GM19468 (cell line): ENCODE measurements around the gene CNTLN.
"Not testable (repeated sequence)": the region's sequence is repeated elsewhere in the genome, so short reads cannot be mapped to it uniquely, and the experiment has no call there.

Experiments used
- ATAC-seq: cut with Tn5 transposase; IDR thresholded peaks from one replicate; pipeline ENCODE4 v1.9.1; 2021; ENCODE audit warnings: mild to moderate bottlenecking, moderate library complexity, moderate number of reproducible peaks; ENCODE audit not compliant: unreplicated experiment; ENCODE audit errors: extremely low read depth

CNTLN gene

GRCh38 chr9:17177496-17177895 lies 42.7 kb downstream of the CNTLN start:
- ATAC-seq: not testable (repeated sequence)

DNA sequence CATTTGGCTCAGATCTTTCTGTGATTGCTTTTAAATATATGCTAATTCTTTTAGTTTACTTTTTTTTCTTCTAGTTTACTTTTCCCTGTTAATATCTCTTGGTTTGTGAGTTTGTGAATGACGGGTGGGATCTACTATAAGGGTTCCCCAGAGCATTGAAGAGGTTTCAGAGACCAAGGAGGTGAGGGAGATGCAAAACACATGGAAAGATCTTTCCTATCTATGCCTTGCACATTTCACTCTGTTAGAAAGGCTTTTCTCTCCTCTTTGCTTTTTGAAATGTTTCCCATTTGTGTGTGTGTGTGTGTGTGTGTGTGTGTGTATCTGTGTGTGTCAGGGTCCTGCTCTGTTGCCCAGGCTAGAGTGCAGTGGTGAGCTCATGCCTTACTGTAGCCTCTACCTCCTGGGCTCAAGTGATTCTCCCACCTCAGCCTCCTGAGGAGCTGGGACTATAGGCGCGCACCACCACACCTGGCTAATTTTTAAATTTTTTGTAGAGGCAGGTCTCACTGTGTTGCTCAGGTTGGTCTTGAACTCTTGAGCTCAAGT lies 50.7 kb downstream of the CNTLN start:
- no peak for ATAC-seq

GRCh38 chr9:17191082-17191481 lies 56.2 kb downstream of the CNTLN start:
- ATAC-seq: no peak

GRCh38 chr9:17204611-17205152 lies 69.8 kb downstream of the CNTLN start:
- ATAC-seq: no peak

- no peak for ATAC-seq
These were observed 81.2 kb downstream of the CNTLN start for GRCh38 chr9:17216011-17216410.

- ATAC-seq: no peak
These were observed 81.8 kb downstream of the CNTLN start for GRCh38 chr9:17216646-17217045.

GRCh38 chr9:17217272-17217671 lies 82.4 kb downstream of the CNTLN start:
- no peak for ATAC-seq

DNA sequence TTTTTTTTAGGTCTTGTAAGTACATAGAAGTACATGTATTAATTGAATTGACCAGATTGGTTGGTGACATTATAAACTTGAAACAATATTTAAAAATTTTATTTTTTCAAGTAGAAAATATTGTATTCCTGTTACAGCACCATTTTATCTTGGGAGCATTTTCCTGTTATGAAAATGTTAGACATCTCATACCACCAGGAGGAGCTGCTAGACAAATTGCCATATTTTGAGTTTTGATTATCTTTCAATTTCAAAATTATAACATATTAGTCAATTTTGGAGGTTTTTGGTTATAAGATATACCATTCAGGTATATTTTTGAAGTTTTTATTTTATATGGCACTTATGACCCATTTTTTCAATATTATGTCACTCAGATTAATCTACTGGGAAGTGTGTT lies 84.4 kb downstream of the CNTLN start:
- no peak for ATAC-seq

DNA sequence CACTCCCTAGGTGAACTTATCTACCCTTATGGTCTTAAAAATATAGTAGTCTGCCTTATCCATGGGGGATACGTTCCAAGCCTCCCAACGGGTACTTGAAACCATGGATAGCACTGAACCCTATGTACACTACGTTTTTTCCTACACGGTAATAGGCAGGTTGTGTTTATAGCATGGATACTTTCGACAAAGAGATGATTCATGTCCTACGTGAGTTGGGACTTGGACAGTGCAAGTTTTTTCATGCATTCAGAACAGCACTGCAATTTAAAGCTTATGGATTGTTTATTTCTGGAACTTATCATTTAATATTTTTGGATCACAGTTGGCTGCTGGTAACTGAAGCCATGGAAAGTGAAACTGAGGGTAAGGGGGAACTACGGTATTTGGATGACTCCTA lies 88.1 kb downstream of the CNTLN start:
- no peak for ATAC-seq

- ATAC-seq: no peak
These were observed 90.6 kb downstream of the CNTLN start for GRCh38 chr9:17225407-17225806.

DNA sequence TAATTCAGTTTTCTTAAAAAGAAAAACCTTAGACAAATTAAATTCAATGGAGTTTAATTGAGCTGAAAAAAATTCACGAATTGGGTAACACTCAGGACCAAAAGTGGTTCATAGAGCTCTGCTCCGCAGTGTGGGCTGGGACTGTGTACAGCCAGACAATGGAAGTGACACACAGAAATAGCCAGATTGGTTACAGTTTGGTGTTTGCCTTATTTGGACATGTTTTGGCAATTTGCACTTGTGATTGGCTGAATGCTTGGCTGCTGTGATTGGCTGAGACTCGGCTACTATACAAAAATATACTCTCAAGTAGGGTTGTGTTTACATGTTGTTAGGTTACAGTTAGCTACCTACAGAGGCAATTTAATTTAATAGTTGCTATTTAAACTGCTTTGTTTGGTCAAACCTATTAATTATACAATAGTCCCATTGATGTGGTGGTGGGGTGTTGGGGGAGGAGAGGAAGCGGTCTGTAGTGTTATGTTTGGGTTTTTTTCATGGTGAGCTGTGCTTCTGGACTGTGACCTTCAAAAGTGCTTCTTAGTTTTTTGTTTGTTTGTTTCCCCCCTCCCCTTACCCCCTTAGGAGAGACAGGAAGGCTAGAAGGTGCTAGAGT lies 95.2 kb downstream of the CNTLN start:
- ATAC-seq: no peak

DNA sequence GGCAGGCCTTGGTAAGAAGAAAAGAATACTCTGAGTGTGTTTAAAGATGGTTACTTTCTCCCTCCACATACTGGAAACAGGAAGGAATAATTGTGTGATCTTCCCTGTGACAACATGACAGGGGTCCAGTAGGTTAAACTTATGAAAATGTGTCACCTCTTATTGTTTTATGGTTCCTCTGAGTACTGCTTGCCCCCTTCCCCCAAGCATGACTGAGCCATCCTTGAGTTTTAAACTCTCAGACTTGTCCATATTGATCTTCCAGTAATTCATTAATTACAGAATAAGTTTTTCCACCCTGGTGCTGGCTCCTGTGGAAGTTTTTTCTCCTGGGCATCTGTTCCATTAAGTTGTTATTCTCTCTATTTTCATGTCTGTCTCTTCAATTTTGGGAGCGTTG lies 95.8 kb downstream of the CNTLN start:
- ATAC-seq: no peak

DNA sequence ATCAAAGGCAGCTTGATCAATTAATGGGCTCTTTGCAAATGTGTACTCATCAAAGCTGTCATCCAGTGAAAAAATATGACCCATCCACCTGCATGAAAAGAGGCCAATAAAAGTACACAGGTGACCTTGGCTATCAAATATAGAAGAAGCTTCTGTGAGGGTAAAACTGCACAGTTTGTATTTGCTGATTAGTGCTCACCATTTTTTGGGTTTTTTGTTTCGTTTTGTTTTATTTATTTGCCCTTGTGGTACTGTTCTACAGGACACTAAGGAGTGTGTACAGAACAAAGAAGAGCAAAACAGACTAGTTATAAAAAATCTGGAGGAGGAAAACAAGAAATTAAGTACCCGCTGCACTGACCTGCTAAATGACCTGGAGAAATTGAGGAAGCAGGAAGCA lies 101.3 kb downstream of the CNTLN start:
- no peak for ATAC-seq

DNA sequence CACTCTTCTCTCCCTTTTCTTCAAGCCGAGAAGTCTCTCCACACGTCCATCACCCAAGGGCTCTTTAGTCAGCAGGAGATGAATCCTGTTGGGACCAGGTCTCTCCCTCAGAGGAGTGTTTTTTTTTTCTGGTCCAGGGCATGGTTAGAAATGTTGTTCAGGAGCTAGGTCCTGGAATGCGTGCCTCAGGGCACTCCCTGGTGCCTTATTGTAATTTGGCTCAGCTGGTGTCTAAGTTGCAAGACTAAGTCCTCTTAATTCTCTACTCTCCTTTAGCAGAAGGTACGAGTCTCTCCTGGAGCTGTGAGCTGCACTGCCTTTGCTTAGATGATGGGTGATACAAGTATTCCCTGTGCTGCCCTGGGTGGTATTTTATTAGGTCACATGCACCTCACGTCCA lies 111.9 kb downstream of the CNTLN start:
- no peak for ATAC-seq

- no peak for ATAC-seq
These were observed 116.3 kb downstream of the CNTLN start for GRCh38 chr9:17251100-17251499.

DNA sequence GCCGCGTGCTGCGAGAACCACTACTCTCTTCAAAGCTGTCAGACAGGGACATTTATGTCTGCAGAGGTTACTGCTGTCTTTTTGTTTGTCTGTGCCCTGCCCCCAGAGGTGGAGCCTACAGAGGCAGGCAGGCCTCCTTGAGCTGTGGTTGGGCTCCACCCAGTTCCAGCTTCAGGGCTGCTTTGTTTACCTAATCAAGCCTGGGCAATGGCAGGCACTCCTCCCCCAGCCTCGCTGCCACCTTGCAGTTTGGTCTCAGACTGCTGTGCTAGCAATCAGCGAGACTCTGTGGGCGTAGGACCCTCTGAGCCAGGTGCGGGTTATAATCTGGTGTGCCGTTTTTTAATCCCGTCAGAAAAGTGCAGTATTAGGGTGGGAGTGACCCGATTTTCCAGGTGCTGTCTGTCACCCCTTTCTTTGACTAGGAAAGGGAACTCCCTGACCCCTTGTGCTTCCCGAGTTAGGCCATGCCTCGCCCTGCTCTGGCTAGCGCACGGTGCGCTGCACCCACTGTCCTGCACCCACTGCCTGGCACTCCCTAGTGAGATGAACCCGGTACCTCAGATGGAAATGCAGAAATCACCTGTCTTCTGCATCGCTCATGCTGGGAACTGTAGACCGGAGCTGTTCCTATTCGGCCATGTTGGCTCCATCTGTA lies 133.8 kb downstream of the CNTLN start:
- ATAC-seq: not testable (repeated sequence)

GRCh38 chr9:17269799-17270198 lies 135.0 kb downstream of the CNTLN start:
- no peak for ATAC-seq

DNA sequence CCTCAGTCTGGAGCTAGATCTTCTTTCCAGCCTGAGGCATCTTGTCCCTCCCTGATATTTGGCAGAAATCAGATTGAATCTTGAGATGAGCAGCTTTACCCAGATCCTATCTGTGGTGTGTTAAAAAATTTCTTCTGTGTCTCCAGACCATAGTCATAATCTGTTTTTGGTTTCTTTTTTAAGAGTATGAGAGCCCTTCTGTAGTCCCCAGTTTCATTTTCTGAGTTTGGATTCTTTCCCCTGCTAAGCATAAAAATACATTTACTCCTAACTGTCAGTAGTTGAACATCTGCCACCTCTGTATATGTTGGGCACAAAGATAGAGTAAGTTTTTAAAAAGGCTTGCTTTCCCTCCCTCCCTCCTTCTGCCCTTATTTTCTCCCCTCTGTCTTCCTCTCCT lies 137.7 kb downstream of the CNTLN start:
- ATAC-seq: no peak

DNA sequence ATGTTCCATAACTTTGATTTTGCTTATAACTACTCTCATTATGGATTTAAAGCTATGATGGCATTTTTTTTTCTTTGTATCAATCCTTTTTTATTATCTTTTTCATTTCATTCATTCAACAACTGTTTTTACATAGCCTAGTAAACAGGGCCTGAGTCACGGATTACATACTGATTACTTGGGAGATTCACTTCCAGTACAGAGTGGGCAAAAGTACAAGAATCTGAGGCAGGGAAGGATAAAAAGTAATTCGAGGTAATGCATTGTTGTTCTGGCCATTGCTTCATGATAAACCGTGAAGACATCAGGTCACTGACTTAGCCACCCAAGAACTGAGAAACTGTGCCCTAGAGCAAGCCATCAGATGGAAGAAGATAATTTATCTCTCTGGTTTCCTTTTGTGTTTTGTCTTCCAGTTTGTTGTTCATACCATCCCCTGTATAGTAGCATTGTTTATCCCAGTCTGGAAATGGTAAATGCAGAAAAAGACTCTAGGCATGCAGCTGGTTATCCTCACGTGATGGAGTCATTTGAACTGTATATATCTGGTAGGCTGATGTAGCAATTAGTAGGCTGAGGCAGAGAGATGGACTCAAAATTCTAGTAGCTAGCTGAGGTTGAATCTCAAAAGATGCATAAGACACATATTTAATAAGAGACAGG lies 145.6 kb downstream of the CNTLN start:
- ATAC-seq: no peak

DNA sequence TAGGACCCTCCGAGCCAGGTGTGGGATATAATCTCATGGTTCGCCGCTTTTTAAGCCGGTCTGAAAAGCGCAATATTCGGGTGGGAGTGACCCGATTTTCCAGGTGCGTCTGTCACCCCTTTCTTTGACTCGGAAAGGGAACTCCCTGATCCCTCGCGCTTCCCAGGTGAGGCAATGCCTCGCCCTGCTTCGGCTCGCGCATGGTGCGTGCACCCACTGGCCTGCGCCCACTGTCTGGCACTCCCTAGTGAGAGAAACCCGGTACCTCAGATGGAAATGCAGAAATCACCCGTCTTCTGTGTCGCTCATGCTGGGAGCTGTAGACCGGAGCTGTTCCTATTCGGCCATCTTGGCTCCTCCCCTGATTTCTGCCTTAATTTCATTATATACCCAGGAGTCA lies 155.8 kb downstream of the CNTLN start:
- ATAC-seq: not testable (repeated sequence)

DNA sequence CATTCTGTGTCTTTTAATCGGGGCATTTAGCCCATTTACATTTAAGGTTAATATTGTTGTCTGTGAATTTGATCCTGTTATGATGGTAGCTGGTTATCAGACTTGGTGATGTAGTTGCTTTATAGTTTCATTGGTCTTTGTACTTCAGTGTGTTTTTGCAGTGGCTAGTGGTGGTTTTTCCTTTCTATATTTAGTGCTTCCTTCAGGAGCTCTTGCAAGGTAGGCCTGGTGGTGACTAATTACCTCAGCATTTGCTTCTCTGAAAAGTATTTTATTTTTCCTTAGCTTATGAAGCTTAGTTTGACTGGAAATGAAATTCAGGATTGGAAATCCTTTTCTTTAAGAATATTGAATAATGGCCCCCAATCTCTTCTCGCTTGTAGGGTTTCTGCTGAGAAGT lies 156.9 kb downstream of the CNTLN start:
- ATAC-seq: no peak
